Tongue (tissue), 2 donors: ENCODE measurements around the gene FABP2. TPM values are rescaled to one million over a fixed set of nuclear protein-coding genes. Genes with fewer than 3 reads are reported as not detected.

Experiments
- small RNA-seq: library from RNA; depleted of rRNA; stranded (forward); fragments of <200 nt; gene quantifications from one replicate; pipeline ENCODE3, GENCODE V24; 2014; ENCODE audit warnings: low replicate concordance
- total RNA-seq: library from RNA; depleted of rRNA; stranded (reverse); fragments of >200 nt; gene quantifications from one replicate; pipeline ENCODE4 v1.2.3, GENCODE V29; 2014

Gene FABP2
- total RNA-seq, 1 donor from 2014 or later, result not detected

Small RNAs within 50 kb of the gene (small RNA-seq; reads per million reads assigned to genes)
- not detected for gene RNU4-33P

Other genes with a start within 250 kb of the FABP2 start
- gene MYOZ2, start 186.3 kb downstream of the FABP2 start, total RNA-seq, result 170 TPM
- gene USP53, start 109.4 kb downstream of the FABP2 start, total RNA-seq, result 29.6 TPM